ENCODE measurements around the gene STIMATE.

DNA sequence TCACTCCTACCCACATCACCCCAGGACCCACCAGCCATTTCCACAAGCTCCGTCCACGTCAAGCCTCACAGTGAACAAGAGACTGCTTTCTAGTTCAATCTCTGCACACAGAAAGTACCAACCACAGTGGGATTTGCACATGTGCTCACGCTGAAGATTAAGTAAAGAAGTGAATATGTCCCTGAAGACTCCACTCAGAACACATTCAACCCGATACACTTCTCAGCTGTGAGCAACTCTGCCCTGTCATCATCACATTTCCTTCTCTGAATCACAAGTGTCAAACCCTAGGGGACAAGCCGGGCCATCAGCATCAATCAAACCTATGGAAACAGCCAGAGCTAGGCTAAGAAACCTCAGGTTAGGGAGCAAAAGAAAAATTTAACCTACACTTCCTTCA, 1.9 kb downstream of the STIMATE start:
- TF ChIP-seq, protein P1, sequence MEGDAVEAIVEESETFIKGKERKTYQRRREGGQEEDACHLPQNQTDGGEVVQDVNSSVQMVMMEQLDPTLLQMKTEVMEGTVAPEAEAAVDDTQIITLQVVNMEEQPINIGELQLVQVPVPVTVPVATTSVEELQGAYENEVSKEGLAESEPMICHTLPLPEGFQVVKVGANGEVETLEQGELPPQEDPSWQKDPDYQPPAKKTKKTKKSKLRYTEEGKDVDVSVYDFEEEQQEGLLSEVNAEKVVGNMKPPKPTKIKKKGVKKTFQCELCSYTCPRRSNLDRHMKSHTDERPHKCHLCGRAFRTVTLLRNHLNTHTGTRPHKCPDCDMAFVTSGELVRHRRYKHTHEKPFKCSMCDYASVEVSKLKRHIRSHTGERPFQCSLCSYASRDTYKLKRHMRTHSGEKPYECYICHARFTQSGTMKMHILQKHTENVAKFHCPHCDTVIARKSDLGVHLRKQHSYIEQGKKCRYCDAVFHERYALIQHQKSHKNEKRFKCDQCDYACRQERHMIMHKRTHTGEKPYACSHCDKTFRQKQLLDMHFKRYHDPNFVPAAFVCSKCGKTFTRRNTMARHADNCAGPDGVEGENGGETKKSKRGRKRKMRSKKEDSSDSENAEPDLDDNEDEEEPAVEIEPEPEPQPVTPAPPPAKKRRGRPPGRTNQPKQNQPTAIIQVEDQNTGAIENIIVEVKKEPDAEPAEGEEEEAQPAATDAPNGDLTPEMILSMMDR (tag by site-specific recombination; IDR thresholded peaks at IDR 0.05), result no peak
- no peak for TF ChIP-seq ZNF2 (tag by site-specific recombination; IDR thresholded peaks at IDR 0.05)
- TF ChIP-seq ZNF324 (tag by site-specific recombination; IDR thresholded peaks at IDR 0.05), result no peak
- TF ChIP-seq TCF7L2 (IDR thresholded peaks at IDR 0.05; ENCODE audit: borderline replicate concordance, low read depth, low read length), result no peak
- TF ChIP-seq ZNF473 (tag by site-specific recombination; IDR thresholded peaks at IDR 0.05), result no peak
- no peak for TF ChIP-seq ZNF530 (tag by site-specific recombination; IDR thresholded peaks at IDR 0.05; ENCODE audit: low read depth)
- no peak for TF ChIP-seq ZBTB7A (tag by site-specific recombination; IDR thresholded peaks at IDR 0.05; ENCODE audit: low read depth)
- TF ChIP-seq ZNF768 (tag by site-specific recombination; IDR thresholded peaks at IDR 0.05), result no peak
- no peak for TF ChIP-seq ZBTB21 (tag by site-specific recombination; IDR thresholded peaks at IDR 0.05)
- TF ChIP-seq, protein P2, sequence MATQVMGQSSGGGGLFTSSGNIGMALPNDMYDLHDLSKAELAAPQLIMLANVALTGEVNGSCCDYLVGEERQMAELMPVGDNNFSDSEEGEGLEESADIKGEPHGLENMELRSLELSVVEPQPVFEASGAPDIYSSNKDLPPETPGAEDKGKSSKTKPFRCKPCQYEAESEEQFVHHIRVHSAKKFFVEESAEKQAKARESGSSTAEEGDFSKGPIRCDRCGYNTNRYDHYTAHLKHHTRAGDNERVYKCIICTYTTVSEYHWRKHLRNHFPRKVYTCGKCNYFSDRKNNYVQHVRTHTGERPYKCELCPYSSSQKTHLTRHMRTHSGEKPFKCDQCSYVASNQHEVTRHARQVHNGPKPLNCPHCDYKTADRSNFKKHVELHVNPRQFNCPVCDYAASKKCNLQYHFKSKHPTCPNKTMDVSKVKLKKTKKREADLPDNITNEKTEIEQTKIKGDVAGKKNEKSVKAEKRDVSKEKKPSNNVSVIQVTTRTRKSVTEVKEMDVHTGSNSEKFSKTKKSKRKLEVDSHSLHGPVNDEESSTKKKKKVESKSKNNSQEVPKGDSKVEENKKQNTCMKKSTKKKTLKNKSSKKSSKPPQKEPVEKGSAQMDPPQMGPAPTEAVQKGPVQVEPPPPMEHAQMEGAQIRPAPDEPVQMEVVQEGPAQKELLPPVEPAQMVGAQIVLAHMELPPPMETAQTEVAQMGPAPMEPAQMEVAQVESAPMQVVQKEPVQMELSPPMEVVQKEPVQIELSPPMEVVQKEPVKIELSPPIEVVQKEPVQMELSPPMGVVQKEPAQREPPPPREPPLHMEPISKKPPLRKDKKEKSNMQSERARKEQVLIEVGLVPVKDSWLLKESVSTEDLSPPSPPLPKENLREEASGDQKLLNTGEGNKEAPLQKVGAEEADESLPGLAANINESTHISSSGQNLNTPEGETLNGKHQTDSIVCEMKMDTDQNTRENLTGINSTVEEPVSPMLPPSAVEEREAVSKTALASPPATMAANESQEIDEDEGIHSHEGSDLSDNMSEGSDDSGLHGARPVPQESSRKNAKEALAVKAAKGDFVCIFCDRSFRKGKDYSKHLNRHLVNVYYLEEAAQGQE (tag by site-specific recombination; IDR thresholded peaks at IDR 0.05), result no peak
- no peak for TF ChIP-seq KLF7 (tag by site-specific recombination; IDR thresholded peaks at IDR 0.05; ENCODE audit: borderline replicate concordance)
- no peak for TF ChIP-seq KLF9 (tag by site-specific recombination; IDR thresholded peaks at IDR 0.05; ENCODE audit: low read depth)
- no peak for TF ChIP-seq ZNF660 (tag by site-specific recombination; IDR thresholded peaks at IDR 0.05)
- TF ChIP-seq, protein P3, sequence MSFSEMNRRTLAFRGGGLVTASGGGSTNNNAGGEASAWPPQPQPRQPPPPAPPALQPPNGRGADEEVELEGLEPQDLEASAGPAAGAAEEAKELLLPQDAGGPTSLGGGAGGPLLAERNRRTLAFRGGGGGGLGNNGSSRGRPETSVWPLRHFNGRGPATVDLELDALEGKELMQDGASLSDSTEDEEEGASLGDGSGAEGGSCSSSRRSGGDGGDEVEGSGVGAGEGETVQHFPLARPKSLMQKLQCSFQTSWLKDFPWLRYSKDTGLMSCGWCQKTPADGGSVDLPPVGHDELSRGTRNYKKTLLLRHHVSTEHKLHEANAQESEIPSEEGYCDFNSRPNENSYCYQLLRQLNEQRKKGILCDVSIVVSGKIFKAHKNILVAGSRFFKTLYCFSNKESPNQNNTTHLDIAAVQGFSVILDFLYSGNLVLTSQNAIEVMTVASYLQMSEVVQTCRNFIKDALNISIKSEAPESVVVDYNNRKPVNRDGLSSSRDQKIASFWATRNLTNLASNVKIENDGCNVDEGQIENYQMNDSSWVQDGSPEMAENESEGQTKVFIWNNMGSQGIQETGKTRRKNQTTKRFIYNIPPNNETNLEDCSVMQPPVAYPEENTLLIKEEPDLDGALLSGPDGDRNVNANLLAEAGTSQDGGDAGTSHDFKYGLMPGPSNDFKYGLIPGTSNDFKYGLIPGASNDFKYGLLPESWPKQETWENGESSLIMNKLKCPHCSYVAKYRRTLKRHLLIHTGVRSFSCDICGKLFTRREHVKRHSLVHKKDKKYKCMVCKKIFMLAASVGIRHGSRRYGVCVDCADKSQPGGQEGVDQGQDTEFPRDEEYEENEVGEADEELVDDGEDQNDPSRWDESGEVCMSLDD (tag by site-specific recombination; IDR thresholded peaks at IDR 0.05), result no peak

Data from HEK293 (cell line).